ENCODE measurements around the gene ZDHHC14.

The ZDHHC14 gene

DNA sequence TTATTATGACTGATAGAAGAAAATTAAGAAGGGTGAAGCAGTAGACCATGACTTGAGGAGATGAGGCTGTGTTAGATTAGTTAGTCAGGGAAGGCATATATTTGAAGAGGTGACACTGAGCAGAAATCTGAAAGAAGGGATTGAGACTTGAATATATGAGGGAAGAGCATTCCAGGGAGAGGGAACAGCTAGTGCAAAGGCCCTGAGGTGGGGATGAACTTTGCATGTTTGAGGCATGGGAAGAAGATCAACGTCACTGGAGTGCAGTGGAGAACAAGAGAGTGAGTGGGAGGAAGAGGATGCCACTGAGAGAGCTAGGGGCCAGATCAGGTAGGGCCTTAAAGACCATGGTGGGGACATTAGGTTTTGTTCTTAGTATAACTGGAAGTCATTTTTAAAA is 119.0 kb downstream of the ZDHHC14 start:
- TF ChIP-seq CEBPB (IDR thresholded peaks at IDR 0.05): no peak
- no peak for TF ChIP-seq NFIC (IDR thresholded peaks at IDR 0.05)
- TF ChIP-seq, protein P1, sequence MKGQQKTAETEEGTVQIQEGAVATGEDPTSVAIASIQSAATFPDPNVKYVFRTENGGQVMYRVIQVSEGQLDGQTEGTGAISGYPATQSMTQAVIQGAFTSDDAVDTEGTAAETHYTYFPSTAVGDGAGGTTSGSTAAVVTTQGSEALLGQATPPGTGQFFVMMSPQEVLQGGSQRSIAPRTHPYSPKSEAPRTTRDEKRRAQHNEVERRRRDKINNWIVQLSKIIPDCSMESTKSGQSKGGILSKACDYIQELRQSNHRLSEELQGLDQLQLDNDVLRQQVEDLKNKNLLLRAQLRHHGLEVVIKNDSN (IDR thresholded peaks at IDR 0.05): no peak
- TF ChIP-seq EGR1 (IDR thresholded peaks at IDR 0.05): no peak
- no peak for TF ChIP-seq TCF12 (IDR thresholded peaks at IDR 0.05; ENCODE audit: low read depth)

DNA sequence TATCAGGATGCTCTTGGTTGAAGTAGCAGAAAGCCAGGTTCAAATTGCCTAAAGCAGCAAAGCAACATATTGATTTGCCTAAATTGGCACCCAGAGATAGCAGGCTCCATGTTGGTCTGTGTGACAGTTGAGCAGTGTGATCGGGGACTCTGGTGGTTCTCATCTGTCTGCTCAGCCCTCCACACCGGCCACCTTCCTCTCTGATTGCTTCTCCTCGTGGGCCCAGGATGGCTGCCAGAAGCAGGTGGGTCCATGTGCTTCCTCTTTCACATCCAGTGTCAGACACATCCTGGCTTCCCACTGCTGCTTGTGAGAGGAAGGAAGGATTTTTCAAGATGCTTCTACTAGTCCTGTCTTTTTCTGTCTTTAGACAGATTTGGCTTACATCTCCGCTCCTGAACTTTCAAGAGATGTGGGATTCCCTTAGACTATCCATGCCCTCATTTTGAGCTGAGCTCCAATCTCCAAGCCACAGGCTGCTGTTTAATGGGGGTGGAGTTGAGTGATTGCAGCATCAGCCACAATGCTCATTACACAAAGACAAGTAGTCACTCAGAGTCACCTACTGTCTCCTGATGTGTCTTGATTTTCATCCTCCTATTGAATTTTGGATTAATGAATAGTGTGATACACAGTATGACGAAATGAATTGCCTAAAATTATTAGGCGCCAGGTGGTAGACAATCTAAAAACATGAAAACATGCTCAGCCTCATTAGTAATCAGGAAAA is 122.2 kb downstream of the ZDHHC14 start:
- TF ChIP-seq CREB1 (IDR thresholded peaks at IDR 0.05; ENCODE audit: low read depth) (no peak), FOXM1 (IDR thresholded peaks at IDR 0.05; ENCODE audit: borderline replicate concordance, low read depth) (no peak), RAD21 (IDR thresholded peaks at IDR 0.05; ENCODE audit: low read depth) (no peak), YY1 (IDR thresholded peaks at IDR 0.05; ENCODE audit: low read depth) (no peak)
- TF ChIP-seq, protein P2, sequence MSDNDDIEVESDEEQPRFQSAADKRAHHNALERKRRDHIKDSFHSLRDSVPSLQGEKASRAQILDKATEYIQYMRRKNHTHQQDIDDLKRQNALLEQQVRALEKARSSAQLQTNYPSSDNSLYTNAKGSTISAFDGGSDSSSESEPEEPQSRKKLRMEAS (IDR thresholded peaks at IDR 0.05): no peak

DNA sequence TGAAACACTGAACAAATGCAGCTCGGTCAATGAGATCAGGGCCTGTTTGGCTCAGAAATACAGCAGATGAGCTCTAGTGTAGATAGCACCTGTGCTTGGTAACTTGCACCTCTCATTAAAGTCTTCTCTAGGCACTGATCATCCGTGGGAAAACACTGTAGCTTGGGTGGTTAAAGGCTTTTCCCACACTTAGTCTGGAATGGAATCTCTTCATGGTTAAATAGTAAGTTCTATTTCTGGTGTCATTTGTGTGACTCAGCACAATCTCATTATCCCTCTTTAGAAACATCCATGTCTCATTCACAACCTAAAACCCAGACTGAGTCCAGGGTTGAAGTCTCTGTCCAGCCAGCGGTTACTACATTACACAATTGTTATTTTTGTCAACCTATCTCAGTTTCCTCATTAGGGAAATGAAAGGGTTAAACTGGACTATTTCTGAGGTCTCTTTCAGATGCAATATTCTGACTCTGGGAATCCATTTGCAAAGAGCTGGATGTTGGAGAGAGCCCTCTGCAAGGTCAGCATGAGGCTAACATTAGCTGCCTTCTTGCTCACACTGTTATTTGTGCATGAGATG is 125.0 kb downstream of the ZDHHC14 start:
- no peak for TF ChIP-seq RAD21 (IDR thresholded peaks at IDR 0.05; ENCODE audit: low read depth)
- TF ChIP-seq, protein P3, sequence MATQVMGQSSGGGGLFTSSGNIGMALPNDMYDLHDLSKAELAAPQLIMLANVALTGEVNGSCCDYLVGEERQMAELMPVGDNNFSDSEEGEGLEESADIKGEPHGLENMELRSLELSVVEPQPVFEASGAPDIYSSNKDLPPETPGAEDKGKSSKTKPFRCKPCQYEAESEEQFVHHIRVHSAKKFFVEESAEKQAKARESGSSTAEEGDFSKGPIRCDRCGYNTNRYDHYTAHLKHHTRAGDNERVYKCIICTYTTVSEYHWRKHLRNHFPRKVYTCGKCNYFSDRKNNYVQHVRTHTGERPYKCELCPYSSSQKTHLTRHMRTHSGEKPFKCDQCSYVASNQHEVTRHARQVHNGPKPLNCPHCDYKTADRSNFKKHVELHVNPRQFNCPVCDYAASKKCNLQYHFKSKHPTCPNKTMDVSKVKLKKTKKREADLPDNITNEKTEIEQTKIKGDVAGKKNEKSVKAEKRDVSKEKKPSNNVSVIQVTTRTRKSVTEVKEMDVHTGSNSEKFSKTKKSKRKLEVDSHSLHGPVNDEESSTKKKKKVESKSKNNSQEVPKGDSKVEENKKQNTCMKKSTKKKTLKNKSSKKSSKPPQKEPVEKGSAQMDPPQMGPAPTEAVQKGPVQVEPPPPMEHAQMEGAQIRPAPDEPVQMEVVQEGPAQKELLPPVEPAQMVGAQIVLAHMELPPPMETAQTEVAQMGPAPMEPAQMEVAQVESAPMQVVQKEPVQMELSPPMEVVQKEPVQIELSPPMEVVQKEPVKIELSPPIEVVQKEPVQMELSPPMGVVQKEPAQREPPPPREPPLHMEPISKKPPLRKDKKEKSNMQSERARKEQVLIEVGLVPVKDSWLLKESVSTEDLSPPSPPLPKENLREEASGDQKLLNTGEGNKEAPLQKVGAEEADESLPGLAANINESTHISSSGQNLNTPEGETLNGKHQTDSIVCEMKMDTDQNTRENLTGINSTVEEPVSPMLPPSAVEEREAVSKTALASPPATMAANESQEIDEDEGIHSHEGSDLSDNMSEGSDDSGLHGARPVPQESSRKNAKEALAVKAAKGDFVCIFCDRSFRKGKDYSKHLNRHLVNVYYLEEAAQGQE (IDR thresholded peaks at IDR 0.05; ENCODE audit: low read depth): no peak
- no peak for TF ChIP-seq CREB1 (IDR thresholded peaks at IDR 0.05; ENCODE audit: low read depth)
- TF ChIP-seq FOXM1 (IDR thresholded peaks at IDR 0.05; ENCODE audit: borderline replicate concordance, low read depth): no peak
- no peak for TF ChIP-seq EGR1 (IDR thresholded peaks at IDR 0.05)
- TF ChIP-seq ZBTB7A (IDR thresholded peaks at IDR 0.05; ENCODE audit: low read depth): no peak
- TF ChIP-seq, protein P2 (IDR thresholded peaks at IDR 0.05): no peak
- no peak for TF ChIP-seq EP300 (IDR thresholded peaks at IDR 0.05; ENCODE audit: borderline replicate concordance)
- no peak for TF ChIP-seq TEAD4 (IDR thresholded peaks at IDR 0.05)
- no peak for TF ChIP-seq TAF1 (IDR thresholded peaks at IDR 0.05; ENCODE audit: low read depth)
- no peak for TF ChIP-seq CEBPB (IDR thresholded peaks at IDR 0.05)
- TF ChIP-seq NFIC (IDR thresholded peaks at IDR 0.05): no peak
- no peak for TF ChIP-seq TCF12 (IDR thresholded peaks at IDR 0.05; ENCODE audit: low read depth)
- TF ChIP-seq, protein P1 (IDR thresholded peaks at IDR 0.05): no peak
- no peak for TF ChIP-seq YY1 (IDR thresholded peaks at IDR 0.05; ENCODE audit: low read depth)

DNA sequence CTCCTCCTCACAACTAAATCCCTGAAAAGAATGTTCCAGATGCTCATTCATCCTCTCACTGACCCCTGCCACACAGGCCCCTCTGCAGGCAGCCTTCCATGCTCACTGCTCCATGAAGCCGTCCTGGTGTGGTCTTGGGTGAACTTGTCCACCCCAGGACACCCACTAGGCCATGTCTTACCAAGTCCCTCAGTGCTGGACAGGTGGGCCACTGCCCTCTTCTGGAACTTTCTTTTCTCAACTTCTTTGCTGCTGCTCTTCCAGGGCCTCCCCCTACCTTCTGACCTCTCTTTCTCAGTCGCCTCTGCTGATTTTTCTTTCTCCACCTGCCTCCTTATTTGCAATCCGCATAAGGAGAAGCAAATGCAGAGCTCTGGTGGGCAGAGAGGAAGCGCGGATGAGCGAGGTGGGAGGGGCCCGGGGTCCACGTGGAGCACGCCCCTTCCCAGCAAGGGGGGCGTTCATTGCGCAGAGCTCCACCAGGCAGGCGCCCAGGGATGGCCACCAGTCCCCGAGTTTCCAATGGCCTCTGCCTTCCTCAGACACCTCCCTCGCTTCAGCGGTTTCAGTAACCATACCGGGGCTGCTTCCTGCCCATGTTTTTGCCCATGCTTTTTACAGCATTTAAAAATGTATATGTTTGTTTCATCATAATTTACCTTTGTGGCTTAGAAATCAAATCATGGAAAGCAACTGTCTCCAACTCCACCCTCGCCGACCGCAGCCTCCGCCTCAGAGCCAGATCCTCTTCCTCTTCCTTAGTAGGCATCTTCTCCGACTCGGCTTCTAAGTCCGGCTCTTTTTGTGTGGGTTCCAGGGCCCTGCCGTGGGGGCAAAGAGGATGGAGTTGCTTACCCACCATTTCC is 129.6 kb downstream of the ZDHHC14 start:
- TF ChIP-seq, protein P1 (IDR thresholded peaks at IDR 0.05): no peak
- no peak for TF ChIP-seq EP300 (IDR thresholded peaks at IDR 0.05; ENCODE audit: borderline replicate concordance)
- no peak for TF ChIP-seq TEAD4 (IDR thresholded peaks at IDR 0.05)
- no peak for TF ChIP-seq CEBPB (IDR thresholded peaks at IDR 0.05)
- TF ChIP-seq FOXM1 (IDR thresholded peaks at IDR 0.05; ENCODE audit: borderline replicate concordance, low read depth): no peak
- TF ChIP-seq TCF12 (IDR thresholded peaks at IDR 0.05; ENCODE audit: low read depth): no peak
- TF ChIP-seq NFIC (IDR thresholded peaks at IDR 0.05): no peak
- TF ChIP-seq, protein P2 (IDR thresholded peaks at IDR 0.05): no peak
- no peak for TF ChIP-seq TAF1 (IDR thresholded peaks at IDR 0.05; ENCODE audit: low read depth)
- no peak for TF ChIP-seq EGR1 (IDR thresholded peaks at IDR 0.05)
- no peak for TF ChIP-seq ZBTB7A (IDR thresholded peaks at IDR 0.05; ENCODE audit: low read depth)
- no peak for TF ChIP-seq CREB1 (IDR thresholded peaks at IDR 0.05; ENCODE audit: low read depth)
- TF ChIP-seq, protein P3 (IDR thresholded peaks at IDR 0.05; ENCODE audit: low read depth): no peak
